Posterior cingulate gyrus (tissue), 11 donors: Measurements from ENCODE around the gene FGFR3.
A peak's percentile ranks its signal among the peaks of the same experiment; 100 is the strongest.

ENCODE experiments used
- DNase-seq, 10 donors: peaks; one replicate each; pipeline versions ENCODE4 v3.0.0 to v3.0.0-alpha.2; 2020 to 2021; ENCODE audit warnings: mixed read lengths in 3 of 10
- intact Hi-C: fragments of 100-400 bp; cut with DNase I; formaldehyde crosslinking; loops from one replicate; pipeline ENCODE4 v1.15.1; 2023

Gene FGFR3

GRCh38 chr4:1755297-1755696 is 37.8 kb upstream of the FGFR3 start:
- no peak for DNase-seq
- intact Hi-C loops: no loop called here

GRCh38 chr4:1756079-1756478 is 37.0 kb upstream of the FGFR3 start:
- DNase-seq: no peak
- intact Hi-C loops: no loop called here

GRCh38 chr4:1756893-1757779 is 36.0 kb upstream of the FGFR3 start:
- intact Hi-C loops: no loop called here
- DNase-seq: no peak

GRCh38 chr4:1757836-1758235 is 35.3 kb upstream of the FGFR3 start:
- no peak for DNase-seq
- intact Hi-C loops: no loop called here

GRCh38 chr4:1758306-1759121 is 34.6 kb upstream of the FGFR3 start:
- intact Hi-C loops: no loop called here
- no peak for DNase-seq

GRCh38 chr4:1759170-1759817 is 33.8 kb upstream of the FGFR3 start:
- intact Hi-C loops: no loop called here
- no peak for DNase-seq

GRCh38 chr4:1759818-1760223 is 33.3 kb upstream of the FGFR3 start:
- no peak for DNase-seq
- intact Hi-C loops: loop anchor here (5.0 kb wide), 1 partner anchor 37 kb away; no protein-coding TSS in a partner anchor

- intact Hi-C loops: loop anchor here (5.0 kb wide), 1 partner anchor 37 kb away; no protein-coding TSS in a partner anchor
- no peak for DNase-seq
Measured at GRCh38 chr4:1760521-1761071, 32.5 kb upstream of the FGFR3 start.

- intact Hi-C loops: loop anchor here (5.0 kb wide), 1 partner anchor 36 kb away; no protein-coding TSS in a partner anchor
- no peak for DNase-seq
Measured at GRCh38 chr4:1761130-1761689, 31.9 kb upstream of the FGFR3 start.

- intact Hi-C loops: loop anchor here (5.0 kb wide), 1 partner anchor 35 kb away; no protein-coding TSS in a partner anchor
Measured at GRCh38 chr4:1762264-1763010, 30.7 kb upstream of the FGFR3 start.

GRCh38 chr4:1763070-1763549 is 30.0 kb upstream of the FGFR3 start:
- intact Hi-C loops: loop anchor here (5.0 kb wide), 1 partner anchor 34 kb away; no protein-coding TSS in a partner anchor
- DNase-seq: no peak

More at GRCh38 chr4:1762264-1763010, 30.7 kb upstream of the FGFR3 start:
- DNase-seq: no peak

- intact Hi-C loops: loop anchor here (5.0 kb wide), 1 partner anchor 34 kb away; no protein-coding TSS in a partner anchor
- DNase-seq: peak in 2 of 10 donors; percentile 29 to 58
Measured at GRCh38 chr4:1763550-1764080, 29.5 kb upstream of the FGFR3 start.

- intact Hi-C loops: loop anchor here (5.0 kb wide), 1 partner anchor 33 kb away; no protein-coding TSS in a partner anchor
- DNase-seq: no peak
Measured at GRCh38 chr4:1764670-1765069, 28.4 kb upstream of the FGFR3 start.

GRCh38 chr4:1765409-1766072 is 27.6 kb upstream of the FGFR3 start:
- no peak for DNase-seq
- intact Hi-C loops: no loop called here

GRCh38 chr4:1766106-1767060 is 26.7 kb upstream of the FGFR3 start:
- intact Hi-C loops: no loop called here
- no peak for DNase-seq

GRCh38 chr4:1767061-1767769 is 25.9 kb upstream of the FGFR3 start:
- DNase-seq: peak in 2 of 10 donors; percentile 33 to 82
- intact Hi-C loops: no loop called here
